Activated T-cell treated with anti-CD3 and anti-CD28 coated beads, Interleukin-2, amount 50 U/mL, for 48 hours (primary cell): ENCODE measurements around the gene ZNF234.
"Not testable (repeated sequence)": the region's sequence is repeated elsewhere in the genome, so short reads cannot be mapped to it uniquely, and the experiment has no call there.

ENCODE experiments used
- DNase-seq, 2 experiments: peaks; one replicate each; pipeline ENCODE4 v3.0.0-alpha.2; 2020

The ZNF234 gene

GRCh38 chr19:44182145-44182544 lies 40.8 kb downstream of the ZNF234 start:
- DNase-seq = no peak

- DNase-seq = no peak
These were observed 48.7 kb downstream of the ZNF234 start for GRCh38 chr19:44190020-44190419.

GRCh38 chr19:44192127-44192526 lies 50.8 kb downstream of the ZNF234 start:
- no peak for DNase-seq

DNA sequence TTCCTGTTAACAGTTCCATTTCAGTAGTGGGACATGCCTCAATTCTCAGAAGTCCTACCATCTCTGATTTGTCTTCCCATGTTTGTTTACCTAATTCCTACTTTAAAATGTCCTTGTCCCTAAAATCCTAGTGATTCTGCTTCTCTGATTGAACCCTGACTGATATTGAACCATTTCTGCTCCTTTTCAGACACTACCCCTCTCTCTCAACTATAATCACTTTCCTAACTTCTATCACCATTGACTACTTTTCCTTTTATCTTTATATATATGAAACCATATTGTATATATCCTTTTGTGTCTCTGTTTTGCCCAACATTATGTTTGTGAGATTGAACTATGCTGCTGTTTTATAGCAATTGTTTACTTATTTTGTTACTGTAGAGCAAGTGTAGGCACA lies 55.4 kb downstream of the ZNF234 start:
- no peak for DNase-seq

DNA sequence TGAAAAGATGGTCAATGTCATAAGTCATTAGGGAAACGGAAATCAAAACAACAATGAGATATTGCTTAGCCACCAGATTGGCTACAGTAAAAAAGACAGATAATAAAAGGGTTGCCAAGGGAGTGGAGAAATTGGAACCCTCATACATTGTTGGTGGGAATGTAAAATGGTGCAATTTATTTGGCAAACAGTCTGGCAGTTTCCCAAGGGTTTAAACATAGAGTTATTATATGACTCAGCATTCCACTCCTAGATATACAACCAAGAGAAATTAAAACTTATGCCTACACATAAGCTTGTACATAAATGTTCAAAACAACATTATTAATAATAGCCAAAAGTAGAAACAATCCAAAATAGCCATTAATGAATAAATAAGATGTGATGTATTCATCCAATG lies 61.1 kb downstream of the ZNF234 start:
- DNase-seq = no peak

GRCh38 chr19:44202974-44203373 lies 61.6 kb downstream of the ZNF234 start:
- DNase-seq = no peak

- DNase-seq = not testable (repeated sequence)
These were observed 62.5 kb downstream of the ZNF234 start for GRCh38 chr19:44203877-44204276.

GRCh38 chr19:44204772-44205171 lies 63.4 kb downstream of the ZNF234 start:
- no peak for DNase-seq

DNA sequence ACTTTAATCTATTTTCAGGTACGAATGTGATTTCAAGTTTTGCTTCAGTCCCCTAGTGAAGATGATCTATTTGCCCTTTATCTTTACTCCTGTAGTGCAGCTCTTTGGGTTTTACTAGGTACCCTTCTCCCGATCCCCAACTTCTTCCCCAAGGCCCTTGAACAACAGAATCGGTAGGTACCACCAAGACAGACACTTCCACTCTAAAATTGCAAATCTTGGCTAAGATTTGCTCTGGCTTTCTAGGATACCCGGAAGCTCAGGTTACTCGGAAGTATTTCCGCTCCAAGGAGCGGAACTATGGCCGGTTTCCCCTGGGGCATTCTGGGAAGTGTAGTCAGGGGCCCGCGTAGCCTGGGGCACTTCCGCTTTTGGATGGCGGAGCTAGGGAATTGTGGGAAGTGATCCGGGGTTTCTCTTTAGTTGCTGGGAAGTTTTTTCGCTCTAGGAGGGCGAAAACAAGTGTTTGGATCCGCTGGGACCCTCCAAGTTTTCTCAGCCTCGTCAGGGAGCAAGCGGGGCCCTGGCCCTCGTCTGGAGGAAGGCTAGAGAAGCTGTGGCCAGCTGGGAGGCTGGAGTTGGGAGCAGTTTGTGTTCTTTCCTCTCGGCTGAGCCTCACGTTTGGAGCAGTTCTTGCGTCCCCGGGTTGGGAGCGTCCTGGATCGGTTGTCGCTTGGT lies 65.9 kb downstream of the ZNF234 start:
- peak; percentile 83 for DNase-seq
